Stimulated activated CD8-positive, alpha-beta memory T cell treated with anti-CD3 and anti-CD28 coated beads, Interleukin-7, amount 100 ng/mL, for 24 hours (primary cell): ENCODE data around the gene KPNA3.
"Not testable (repeated sequence)": the region's sequence is repeated elsewhere in the genome, so short reads cannot be mapped to it uniquely, and the experiment has no call there.

ENCODE experiments used
- DNase-seq: peaks from one replicate; pipeline ENCODE4 v3.0.0-alpha.2; 2020; ENCODE audit warnings: low read depth

The KPNA3 gene

DNA sequence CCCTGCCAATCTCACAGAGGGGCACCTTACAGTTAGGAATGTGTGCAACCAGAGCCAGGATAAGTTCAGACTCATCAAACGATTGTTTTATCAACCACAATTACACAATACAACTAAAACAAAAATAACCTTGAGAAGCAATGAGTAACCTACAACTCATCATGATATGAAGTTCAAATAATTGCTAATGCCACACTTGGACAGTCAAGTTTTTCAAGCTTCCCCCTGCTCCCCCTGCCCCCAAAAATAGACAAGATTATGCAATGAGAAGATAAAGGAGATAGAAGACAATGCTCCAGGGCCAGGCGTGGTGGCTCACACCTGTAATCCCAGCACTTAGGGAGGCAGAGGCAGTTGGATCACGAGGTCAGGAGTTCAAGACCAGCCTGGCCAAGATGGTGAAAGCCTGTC is 13.6 kb upstream of the KPNA3 start:
- DNase-seq = no peak

DNA sequence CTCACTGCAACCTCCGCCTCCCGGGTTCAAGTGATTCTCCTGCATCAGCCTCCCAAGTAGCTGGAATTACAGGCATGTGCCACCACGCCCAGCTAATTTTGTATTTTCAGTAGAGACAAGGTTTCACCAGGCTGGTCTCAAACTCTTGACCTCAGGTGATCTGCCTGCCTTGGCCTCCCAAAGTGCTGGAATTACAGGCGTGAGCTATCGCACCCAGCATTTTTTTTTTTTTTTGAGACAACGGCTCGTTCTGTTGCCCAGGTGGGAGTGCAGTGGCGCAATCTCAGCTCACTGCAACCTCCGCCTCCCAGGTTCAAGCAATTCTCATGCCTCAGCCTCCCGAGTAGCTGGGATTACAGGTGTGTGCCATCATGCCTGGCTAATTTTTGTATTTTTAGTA is 10.6 kb upstream of the KPNA3 start:
- not testable (repeated sequence) for DNase-seq

DNA sequence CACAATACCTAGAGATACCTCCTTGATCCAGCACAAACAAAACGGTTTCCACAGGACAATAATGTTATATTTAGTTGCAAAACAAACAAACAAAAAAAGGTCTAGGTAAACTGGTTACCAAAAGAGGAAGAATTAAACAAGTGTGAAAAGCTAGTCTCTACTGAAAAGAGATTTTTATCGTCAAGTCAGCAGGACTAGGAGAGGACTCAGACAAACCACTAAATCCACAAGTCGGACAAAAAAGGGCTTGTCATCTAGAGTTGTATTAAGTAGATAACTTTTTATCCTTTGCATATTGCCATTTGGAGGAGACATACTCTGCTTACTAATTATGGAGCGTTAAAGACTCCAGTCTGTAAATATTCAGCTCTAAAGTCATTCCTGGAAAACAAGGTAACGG is 9.9 kb upstream of the KPNA3 start:
- no peak for DNase-seq

DNA sequence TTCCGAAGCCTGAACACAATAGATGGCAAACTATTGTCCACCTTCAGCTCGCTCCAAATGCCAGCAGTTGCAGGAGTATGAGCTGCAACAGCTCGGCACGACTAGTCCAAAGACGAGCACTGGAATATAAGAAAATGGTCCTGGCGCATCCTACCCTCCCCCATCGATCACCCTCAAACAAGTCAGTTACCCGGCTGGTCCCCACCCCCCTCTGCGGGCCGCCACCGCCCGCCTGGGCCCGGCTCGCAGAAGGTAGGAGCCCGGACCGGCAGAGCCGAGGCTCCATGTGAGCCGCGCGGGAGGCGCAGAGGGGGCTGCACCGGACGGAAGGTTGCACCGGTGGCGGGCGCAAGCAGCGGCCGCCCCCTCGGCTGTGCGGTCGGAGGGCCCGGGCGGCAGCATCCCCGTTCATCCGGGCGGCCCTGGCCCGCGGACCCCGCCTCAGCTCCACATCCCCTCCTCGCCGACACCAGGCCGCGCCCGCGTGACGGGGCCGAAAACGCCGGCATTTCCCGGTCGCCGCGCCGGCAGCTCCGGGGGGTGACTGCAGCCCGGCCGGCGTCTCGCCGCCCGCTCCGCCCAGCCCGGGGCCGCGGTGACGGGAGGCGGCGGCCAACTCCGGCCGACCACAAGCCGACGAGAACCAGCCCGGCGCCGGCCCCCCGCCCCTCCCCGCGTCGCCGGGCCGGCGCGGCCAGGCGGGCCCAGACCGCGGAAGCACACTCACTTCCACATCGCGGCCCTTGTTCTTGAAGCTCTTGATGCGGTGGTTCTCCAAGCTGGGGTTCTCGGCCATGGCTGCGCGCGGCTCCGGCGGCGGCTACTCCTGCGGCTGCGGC is 552 bp downstream of the KPNA3 start:
- DNase-seq = peak; percentile 12

DNA sequence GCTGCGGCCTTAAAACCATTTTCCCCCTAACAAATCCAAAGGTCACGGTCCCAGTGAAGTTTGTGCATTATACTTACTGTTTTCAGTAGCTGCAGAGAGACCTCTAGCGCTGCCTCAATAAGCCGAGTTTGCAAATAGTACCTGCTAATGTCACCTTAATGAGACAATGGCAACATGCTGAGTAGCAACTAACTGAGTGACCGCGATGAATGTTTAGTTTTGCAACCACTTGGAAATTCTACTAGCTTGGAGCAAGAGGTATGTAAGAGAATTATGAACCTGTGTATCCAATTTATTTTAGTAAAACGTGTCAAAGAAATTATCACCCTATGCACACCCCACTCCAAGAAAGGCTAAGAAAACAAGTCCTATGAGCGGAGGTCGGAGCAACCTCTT is 1.2 kb downstream of the KPNA3 start:
- no peak for DNase-seq

DNA sequence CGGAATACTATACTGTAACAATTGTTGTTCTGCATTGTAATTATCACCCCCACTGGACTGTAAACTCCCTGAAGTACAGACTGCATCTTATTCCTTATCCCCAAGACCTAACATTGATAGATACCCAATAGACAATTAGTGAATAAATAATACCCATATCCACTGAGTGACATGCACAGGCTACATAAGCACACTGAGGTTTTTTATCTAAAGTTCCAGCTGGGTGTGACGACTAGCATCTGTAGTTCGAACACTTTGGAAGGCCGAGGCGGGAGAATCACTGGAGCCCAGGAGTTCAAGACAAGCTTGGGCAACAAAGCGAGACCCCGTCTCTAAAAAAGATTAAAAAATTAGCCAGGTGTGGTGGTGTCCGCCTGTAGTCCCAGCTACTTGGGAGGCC is 2.5 kb downstream of the KPNA3 start:
- DNase-seq = no peak

DNA sequence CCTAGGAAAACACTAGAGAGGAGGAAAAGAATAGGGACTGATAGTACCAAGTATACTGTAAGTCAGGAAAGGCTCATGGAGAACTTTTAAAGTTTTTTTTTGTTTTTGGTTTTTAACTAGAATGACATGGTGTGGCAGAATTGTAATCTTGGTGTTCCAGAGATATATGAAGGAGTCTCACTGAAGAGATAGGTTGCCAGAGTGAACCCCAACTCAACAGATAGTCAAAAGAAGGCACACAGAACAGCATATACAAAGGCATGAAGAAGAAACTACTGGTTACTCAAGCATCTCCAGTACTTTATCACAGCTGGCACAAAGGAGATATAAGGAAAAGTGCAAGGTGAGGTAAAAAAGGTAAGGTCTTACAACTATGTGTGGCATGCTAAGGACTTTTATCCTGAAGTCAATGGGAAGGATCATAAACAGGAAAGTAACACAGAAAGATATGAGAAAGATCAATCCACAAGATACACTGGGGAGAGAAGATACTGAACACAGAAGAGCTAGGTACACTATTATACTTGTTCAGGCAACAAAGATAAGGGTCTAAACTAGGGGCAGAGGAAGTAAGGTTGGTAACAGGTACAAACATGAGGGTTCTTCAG is 6.0 kb downstream of the KPNA3 start:
- DNase-seq = no peak

DNA sequence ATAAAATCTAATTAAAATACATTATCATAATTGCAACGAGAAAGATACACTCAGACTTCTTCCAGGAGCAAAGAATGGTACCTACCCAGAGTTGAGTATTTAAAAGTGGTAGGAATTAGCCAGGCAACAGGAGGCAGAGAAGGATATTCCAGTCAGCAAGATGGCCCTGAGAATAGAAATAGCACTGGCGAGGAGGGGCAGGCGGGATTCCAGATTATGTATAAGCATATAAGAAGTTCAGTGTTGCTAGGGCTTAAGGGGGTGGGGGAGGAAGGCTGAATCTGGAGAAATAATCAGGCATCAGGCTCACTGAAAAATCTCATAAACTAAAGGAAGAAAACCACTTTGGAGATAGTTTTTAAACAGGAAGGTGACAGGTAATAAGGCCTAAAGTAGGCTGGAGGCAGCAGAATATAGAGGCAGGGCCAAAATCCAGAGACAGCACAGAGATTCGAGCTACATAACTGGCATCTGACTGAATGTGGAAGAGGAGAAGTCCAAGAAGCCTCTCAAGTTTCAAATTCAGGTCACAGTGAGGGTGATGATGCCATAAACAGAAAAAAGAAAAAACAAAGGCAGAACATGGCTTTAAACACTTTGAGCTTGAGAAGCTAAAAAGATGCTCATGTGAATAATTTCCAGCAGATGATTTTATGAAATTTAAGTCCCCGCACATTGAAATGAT is 7.5 kb downstream of the KPNA3 start:
- no peak for DNase-seq

DNA sequence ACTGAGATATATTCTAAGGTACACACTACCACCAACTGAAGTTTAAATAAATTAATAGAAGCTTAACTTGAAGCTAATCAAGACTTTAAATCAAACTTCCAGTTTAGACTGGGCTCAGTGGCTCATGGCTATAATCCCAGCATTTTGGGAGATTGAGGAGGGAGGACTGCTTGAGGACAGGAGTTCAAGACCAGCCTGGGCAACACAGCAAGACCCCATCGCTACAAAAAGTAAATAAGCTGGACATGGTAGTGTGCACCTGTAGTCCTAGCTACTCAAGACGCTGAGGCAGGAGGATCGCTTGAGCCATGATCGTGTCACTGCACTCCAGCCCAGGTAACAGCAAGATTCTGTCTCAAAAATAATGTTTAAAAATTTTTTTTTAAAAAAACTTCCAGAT is 8.6 kb downstream of the KPNA3 start:
- no peak for DNase-seq

DNA sequence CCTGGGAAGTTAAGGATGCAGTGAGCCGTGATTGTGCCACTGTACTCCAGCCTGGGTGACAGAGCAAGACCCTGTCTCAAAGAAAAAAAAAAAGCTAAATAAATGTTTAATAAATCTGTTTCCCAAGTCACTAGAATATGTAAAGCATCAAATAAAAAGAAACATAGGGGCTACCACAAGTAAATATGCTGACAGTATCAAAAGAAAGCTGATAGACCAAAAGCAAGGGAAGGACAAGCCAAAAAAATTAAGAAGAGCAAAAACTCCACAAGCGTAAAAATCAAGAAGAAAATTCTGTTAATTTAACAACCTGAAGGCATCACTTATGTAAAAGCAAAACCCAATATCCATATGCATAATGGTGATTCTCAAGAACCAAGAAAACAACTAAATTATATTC is 9.7 kb downstream of the KPNA3 start:
- no peak for DNase-seq

DNA sequence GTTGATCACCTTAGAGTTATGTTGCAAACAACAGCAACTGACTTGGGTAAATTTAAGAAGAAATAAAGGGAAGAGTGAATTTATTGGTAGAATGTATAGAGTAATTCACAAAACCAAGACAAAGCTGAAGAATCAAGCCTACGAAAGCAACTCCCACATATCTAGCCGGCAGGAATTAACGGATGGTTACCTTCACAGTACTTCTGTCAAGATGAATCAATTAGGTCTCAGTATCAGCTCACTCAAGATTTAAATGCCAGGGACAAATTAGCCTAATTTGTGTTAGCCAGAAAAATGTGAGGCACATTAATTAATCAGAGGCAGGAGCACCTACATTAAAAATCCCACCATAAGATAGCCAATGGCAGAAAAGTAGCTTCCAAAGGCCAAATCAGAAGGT is 10.7 kb downstream of the KPNA3 start:
- DNase-seq = no peak

DNA sequence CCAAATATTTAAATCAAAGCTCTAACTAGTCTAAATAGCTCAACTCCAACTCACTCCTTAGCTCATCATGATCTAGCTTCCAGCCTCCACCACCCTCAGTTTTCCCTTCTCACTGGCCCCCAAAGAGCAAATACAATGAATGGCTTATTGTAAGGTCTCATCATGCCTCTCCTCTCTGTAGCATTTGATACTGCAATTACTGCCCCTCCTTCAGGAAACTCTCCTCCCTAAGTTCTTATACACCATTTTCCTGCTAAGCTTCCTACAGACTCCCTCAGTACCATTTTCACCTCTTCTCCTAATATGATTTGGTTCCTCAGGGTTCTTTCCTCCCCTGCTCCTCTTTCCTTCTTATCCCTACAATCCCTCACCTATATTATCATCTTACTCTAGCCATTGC is 12.8 kb downstream of the KPNA3 start:
- DNase-seq = no peak

DNA sequence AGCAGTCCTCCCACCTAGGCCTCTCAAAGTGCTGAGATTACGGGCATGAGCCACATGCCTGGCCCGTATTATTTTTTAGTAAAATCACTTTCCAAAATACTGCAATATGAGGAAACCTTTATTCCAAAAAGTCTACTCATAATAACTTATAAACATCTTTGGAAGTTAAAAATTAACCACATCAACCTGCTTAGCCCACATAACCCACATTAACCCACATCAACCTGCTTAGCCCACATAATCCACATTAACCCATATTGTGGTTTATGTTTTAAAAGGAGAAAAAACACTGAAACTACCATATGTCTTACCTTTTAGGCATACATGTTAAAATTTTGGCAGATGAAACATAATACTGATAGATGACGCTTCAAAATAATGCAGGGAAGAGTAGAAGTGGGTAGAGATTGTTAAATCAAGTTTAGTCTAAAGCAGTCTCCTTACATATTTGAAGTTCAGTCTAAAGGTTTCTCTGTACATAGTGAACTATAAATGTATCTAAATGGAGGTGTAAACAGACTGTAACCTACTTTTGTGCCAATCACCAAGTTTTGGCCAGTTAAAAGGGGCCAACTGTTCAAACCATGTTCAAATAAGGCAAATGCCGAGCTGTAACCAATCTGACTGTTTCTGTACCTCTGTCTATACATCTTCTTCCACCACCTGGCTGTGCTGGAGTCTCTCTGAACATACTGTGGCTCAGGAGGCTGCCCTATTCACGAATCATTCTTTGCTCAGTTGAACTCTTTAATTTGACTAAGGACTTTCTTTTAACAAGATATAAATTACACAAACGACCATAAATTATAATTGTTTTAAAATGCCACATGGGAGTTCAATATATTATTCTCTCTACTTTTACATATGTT is 14.5 kb downstream of the KPNA3 start:
- no peak for DNase-seq

DNA sequence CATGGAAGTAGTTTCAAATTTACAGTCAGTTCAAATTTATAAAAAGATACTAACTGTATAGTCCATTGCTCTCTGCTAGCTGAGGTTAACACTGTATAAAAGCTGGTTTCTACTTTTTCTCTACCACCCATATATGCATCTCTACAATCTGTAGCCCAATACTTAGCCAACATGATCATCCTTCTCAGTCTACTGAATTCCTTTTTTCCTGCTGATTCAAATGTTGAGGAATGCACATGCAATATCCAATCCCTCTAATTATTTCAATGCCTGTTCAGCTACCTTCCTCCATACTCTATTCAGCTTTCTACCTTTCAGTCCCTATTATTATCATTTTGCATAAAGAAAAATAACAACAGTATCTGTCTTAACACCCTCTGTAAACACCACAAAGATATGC is 15.6 kb downstream of the KPNA3 start:
- DNase-seq = no peak

DNA sequence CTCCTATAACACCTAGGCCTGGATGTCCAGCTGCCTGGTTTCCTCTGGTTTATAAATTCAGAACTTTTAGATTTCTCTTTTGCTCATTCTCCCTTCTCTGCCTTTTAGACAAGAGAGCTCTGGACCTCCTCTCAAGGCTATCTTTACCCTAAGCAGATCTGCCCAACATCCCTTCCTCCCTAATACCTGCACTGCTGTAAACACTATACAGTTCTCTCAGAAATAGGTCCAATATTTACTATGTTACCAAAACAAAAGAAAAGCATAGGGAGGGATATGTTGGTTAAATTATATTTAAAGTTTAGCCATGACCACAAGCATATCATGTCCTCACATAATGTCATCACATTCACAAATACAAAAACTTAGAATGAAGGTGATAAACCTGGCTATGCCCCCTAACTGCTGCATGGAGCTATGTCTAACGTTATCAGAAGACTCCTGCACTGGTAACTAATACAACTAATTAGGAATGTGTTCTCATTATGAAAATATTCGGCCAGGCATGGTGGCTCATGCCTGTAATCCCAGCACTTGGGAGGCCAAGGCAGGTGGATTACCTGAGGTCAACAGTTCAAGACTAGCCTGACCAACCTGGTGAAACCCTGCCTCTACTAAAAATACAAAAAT is 18.0 kb downstream of the KPNA3 start:
- no peak for DNase-seq

DNA sequence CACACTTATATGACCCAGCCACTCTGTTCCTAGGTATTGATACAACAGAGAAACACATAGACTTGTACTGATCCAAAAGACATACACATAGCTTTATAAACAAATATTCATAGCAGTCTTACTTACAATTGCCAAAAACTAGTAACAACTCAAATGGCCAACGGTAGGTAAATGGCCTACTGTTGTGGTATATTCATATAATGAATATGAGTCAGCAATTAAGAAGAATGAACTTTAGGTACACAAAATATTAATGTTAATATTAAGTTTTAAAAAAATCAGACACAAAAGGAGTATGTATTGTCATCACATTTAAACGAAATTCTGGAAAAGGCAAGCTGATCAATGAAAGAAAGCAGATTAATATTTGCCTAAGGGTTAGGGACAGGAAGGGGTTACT is 19.7 kb downstream of the KPNA3 start:
- DNase-seq = no peak

DNA sequence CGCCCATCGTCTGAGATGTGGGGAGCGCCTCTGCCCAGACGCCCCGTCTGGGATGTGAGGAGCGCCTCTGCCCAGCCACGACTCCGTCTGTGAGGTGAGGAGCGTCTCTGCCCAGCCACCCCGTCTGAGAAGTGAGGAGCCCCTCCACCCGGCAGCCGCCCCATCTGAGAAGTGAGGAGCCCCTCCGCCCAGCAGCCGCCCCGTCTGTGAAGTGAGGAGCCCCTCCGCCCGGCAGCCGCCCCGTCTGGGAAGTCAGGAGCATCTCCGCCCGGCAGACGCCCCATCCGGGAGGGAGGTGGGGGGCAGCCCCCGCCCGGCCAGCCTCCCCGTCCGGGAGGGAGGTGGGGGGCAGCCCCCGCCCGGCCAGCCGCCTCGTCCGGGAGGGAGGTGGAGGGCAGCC is 30.7 kb downstream of the KPNA3 start:
- not testable (repeated sequence) for DNase-seq

DNA sequence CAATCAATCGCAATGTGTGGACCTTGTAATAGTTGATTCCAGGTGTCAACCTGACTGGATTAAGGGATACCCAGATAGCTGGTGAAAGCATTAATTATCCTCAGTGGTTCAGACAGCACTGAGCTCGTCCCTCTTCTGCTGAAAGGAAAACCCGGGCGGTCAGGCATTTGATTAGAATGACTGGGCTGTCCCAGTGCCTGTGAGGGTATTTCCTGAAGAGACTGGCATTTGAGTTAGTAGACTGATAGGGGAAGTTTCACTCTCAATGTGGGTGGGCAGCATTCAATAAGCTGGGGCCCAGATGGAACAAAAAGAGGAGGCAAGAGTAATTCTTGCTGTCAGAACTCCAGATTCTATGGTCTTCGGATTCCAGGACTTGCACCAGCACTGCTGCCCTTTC is 31.9 kb downstream of the KPNA3 start:
- DNase-seq = no peak

DNA sequence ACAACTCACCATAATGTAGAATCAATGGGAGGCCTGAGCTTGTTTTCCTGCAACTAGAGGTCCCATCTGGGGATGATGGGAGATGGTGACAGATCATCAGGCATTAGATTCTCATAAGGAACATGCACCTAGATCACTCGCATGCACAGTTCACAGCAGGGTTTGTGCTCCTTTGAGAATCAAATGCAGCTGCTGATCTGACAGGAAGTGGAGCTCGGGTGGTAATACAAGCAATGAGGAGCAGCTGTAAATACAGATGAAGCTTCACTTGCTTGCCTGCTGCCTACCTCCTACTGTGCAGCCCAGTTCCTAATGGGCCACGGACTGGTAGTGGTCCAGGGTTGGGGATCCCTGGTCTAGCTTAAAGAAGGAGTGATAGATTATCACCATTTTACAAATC is 33.0 kb downstream of the KPNA3 start:
- no peak for DNase-seq

DNA sequence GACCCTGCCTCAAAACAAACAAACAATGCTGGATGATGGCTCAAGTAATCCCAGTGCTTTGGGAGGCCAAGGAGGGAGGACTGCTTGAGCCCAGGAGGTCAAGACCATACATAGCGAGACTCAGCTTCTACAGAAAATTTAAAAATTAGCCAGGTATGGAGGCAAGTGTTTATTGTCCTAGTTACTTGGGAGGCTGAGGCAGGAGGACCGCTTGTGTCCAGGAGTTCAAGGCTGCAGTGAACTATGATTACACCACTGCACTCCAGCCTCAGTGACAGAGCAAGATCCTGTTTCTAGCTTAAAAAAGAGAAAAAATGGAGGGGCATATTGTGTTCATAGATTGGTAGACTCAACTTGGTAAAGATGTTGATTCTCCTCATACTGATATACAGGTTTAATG is 36.2 kb downstream of the KPNA3 start:
- no peak for DNase-seq

DNA sequence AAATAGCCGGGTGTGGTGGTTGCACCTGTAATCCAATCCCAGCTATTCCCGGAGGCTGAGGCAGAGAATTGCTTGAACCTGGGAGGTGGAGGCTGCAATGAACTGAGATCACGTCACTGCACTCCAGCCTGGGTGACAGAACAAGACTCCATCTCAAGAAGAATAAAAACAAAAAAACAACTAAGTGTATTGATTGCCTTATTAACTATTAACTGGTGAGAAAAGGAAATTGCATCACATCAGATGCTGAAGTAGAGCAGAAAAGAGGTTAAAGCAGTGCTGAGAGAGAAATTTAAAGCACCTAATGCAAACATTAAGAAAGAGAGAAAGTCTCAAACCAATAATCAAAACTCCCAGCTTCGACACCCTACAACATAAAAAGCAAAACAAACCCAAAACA is 38.3 kb downstream of the KPNA3 start:
- DNase-seq = no peak

DNA sequence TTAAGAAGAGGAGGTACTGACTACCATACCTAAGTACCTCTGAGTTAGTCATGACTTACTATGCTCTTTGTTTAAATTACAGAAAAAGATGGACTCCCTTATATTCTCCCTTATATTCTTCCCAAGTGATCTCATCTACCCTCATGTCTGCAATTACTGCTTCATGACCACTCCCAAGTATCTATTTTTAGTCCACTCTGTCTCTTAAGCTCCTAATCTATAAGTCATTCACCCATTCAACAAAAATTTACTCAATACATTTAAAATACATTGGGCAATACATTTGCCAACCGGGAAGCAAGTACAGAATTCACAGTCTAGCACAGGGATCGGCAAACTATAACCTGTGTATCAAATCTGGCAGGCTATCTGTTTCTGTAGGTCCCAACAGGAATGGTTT is 42.6 kb downstream of the KPNA3 start:
- no peak for DNase-seq
